Endometrium (tissue), 2 donors: ENCODE measurements around the gene CTNNBL1.
"Not testable (repeated sequence)": the region's sequence is repeated elsewhere in the genome, so short reads cannot be mapped to it uniquely, and the experiment has no call there.

Source experiments
- FAIRE-seq: peaks from 2 replicates; lab custom pipeline; 2012; peaks lifted over from hg19 to GRCh38; lab: Jason Lieb, UNC
- donor health status: control.
- donor health status: control.

CTNNBL1 gene

GRCh38 chr20:37679751-37680150, 14.1 kb upstream of the CTNNBL1 start:
- not testable (repeated sequence) for FAIRE-seq

- no peak for FAIRE-seq
Measured at GRCh38 chr20:37680420-37680819, 13.4 kb upstream of the CTNNBL1 start.

GRCh38 chr20:37681384-37682112, 12.3 kb upstream of the CTNNBL1 start:
- no peak for FAIRE-seq

GRCh38 chr20:37683146-37683545, 10.7 kb upstream of the CTNNBL1 start:
- FAIRE-seq = not testable (repeated sequence)

- FAIRE-seq = no peak
Measured at GRCh38 chr20:37686762-37687477, 6.9 kb upstream of the CTNNBL1 start.

- FAIRE-seq = no peak
Measured at GRCh38 chr20:37687478-37687805, 6.4 kb upstream of the CTNNBL1 start.

- FAIRE-seq = no peak
Measured at GRCh38 chr20:37688093-37688492, 5.7 kb upstream of the CTNNBL1 start.

- no peak for FAIRE-seq
Measured at GRCh38 chr20:37690626-37691369, 3.0 kb upstream of the CTNNBL1 start.

GRCh38 chr20:37692459-37693166, 1.2 kb upstream of the CTNNBL1 start:
- FAIRE-seq = no peak

GRCh38 chr20:37693242-37693634, 592 bp upstream of the CTNNBL1 start:
- FAIRE-seq = no peak

GRCh38 chr20:37695684-37696342, 2.0 kb downstream of the CTNNBL1 start:
- FAIRE-seq = no peak

GRCh38 chr20:37697314-37697713, 3.5 kb downstream of the CTNNBL1 start:
- FAIRE-seq = no peak

- FAIRE-seq = no peak
Measured at GRCh38 chr20:37699202-37699601, 5.4 kb downstream of the CTNNBL1 start.

GRCh38 chr20:37700301-37700700, 6.5 kb downstream of the CTNNBL1 start:
- FAIRE-seq = no peak

- not testable (repeated sequence) for FAIRE-seq
Measured at GRCh38 chr20:37701676-37702075, 7.8 kb downstream of the CTNNBL1 start.

- no peak for FAIRE-seq
Measured at GRCh38 chr20:37702403-37703034, 8.7 kb downstream of the CTNNBL1 start.

- FAIRE-seq = no peak
Measured at GRCh38 chr20:37703035-37703845, 9.4 kb downstream of the CTNNBL1 start.

GRCh38 chr20:37704955-37705354, 11.1 kb downstream of the CTNNBL1 start:
- no peak for FAIRE-seq

- FAIRE-seq = no peak
Measured at GRCh38 chr20:37706298-37706697, 12.5 kb downstream of the CTNNBL1 start.

GRCh38 chr20:37711001-37711400, 17.2 kb downstream of the CTNNBL1 start:
- no peak for FAIRE-seq
